HG03280 (cell line): ENCODE results near the gene KRTAP21-2.
"Not testable (repeated sequence)": the region's sequence is repeated elsewhere in the genome, so short reads cannot be mapped to it uniquely, and the experiment has no call there.

Experiments used
- ATAC-seq: cut with Tn5 transposase; IDR thresholded peaks from one replicate; pipeline ENCODE4 v1.9.1; 2021; ENCODE audit warnings: mild to moderate bottlenecking, moderate library complexity; ENCODE audit not compliant: unreplicated experiment

Gene KRTAP21-2

DNA sequence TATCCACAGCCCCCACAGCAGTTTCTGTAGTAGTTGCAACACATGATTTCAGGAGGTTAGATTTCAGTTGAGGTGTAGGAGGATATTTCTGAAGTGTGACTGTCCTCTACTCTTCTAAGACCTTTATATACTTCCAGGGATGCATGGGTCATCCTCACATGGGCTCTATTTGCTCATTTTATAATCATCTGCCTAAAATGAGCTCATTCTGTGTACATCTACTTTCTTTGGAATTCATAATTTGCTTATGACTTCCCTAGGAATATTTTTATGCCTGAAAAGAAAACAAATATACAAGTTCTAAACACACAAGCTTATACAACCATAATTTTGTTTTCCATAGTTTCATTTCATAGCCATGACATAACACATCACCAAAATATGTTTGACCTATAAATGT lies at the start of gene KRTAP21-2:
Gene KRTAP21-2 (minus strand): TSS at position 101 of the 400 bp plus-strand sequence. CDS start 57 bp downstream, at position 44.
- no peak for ATAC-seq

GRCh38 chr21:30793581-30794314 lies 46.7 kb upstream of the KRTAP21-2 start:
- no peak for ATAC-seq

- ATAC-seq: no peak
These were observed 32.2 kb upstream of the KRTAP21-2 start for GRCh38 chr21:30779249-30779648.

DNA sequence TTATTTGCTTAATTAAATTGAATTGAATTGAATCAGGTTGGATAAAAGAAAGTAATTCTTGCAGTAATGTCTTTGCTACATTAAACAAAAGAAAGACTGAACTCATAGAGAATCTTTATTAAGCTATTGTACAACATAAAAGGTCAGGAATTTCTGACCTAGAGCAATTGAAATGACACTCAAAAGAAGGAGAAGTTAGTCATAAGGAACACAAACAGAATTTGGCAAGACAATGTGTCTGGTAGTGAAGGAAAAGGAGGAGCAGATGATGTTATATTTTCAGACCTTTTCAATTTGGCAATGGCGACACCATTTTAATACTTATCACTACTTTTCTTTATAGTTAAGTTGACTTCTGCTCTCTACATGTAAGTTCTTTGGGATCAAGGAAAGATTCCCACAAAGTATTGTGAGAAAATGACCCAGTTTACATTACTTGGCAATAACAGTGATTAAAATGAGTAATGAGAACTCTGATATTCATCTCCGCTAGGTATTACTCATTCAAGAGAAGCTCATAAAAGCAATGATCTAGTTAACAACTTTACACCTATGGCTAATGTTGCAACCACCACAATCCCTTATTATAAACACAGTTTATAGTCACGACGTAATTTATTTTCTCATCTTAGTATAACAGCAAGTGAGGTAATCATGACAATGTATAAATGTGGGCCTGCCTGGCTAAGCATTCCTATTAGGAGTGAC lies 22.8 kb upstream of the KRTAP21-2 start:
- ATAC-seq: no peak

DNA sequence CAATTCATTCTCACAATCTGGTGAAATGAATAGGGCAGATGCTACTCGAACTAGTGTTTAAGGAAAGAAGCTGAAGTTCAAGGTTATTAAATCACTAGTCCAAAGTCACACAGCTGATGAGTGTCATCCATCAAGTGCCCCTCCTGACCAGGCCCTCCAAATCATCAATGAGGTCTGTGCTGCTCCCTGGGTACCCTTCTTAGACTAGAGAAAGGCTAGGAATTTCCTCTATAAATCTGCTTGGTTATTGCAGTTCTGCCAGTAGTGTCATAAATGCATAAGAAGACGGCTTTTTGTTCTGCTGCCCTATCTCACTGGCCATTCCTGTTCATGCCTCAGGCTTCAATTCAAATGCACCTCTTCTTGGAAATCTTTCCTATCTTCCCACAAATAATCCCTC lies 13.7 kb upstream of the KRTAP21-2 start:
- ATAC-seq: no peak

- no peak for ATAC-seq
These were observed 11.2 kb upstream of the KRTAP21-2 start for GRCh38 chr21:30758306-30758705.

GRCh38 chr21:30755328-30755727 lies 8.3 kb upstream of the KRTAP21-2 start, which contains the start of gene KRTAP21-1:
Gene KRTAP21-1, minus strand, starts transcription at chr21:30755428. Its CDS starts 50 bp downstream, at chr21:30755378.
- ATAC-seq: not testable (repeated sequence)

GRCh38 chr21:30740462-30740861 lies 6.6 kb downstream of the KRTAP21-2 start:
- ATAC-seq: no peak

GRCh38 chr21:30733026-30733425 lies 14.0 kb downstream of the KRTAP21-2 start:
- no peak for ATAC-seq

DNA sequence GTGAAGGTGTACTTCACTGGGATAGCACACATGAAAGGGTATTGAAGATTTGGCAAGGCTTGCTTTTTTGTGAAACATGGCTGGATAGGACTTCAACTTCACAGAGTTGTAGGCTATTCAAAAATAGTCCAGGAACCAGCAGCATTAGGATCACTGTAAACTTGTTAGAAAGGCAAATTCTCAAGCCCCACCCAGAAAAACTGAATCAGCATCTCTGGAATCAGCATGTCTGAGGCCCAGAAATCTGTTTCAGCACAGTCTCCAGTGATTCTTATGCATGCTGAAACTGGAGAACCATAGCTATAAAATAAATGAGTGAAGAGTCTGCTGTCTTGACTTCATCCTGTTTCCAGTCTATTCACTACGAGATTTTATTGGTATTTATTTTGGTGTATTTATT lies 20.3 kb downstream of the KRTAP21-2 start:
- no peak for ATAC-seq

DNA sequence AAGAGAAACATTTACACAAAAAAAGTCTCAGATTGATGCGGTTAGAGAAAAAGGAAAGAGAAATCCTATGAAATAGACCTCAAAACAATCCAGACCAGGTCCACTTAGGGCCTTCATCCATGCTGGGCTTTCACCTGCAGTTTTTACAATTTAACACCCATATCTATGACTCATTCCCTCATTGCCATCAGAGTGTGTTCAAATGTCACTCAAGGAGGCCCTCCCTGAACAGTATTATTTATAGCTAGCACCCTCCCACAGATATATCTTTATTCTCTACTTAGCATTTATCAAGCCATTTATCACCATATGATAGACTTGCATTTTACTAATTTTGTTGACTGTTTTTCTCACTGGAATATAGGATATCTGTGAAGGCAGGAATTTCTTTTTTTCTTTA lies 27.7 kb downstream of the KRTAP21-2 start:
- no peak for ATAC-seq

DNA sequence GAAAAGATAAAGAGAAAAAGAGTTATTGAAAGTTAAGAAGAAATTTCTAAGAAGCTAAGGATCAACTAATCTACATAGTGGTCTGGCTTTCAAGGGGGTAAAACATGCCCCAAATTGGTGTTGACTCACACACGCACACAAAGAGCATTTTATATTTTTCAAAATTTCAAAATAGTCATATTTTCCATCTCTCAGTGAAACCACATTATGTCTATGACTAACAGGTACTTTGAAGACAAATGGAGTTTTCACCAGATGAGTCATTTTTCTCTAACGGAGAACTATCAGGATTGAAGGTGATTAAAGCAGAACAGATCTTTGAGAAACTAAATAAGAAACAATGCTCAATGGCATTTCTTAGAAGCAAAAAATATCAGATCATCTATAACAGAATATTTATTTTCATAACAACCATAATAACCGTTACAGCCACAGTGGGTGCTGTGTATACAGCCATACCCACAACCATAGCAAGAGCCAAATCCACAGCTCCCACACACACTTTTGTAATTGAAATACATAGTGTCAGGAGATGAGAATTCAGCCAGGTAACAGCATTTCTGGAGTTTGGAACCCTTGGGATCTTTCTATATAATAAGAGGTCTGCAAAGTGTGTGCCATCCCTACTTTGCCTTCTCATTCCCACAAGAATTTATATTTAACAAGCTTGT lies 28.7 kb downstream of the KRTAP21-2 start, which contains the start of gene KRTAP21-3:
Gene KRTAP21-3 (minus strand): TSS at position 539 of the 671 bp plus-strand sequence. CDS start 18 bp downstream, at position 521.
- no peak for ATAC-seq

GRCh38 chr21:30717105-30717504 lies 30.0 kb downstream of the KRTAP21-2 start:
- ATAC-seq: no peak

GRCh38 chr21:30714946-30715345 lies 32.1 kb downstream of the KRTAP21-2 start:
- no peak for ATAC-seq

- no peak for ATAC-seq
These were observed 32.6 kb downstream of the KRTAP21-2 start for GRCh38 chr21:30714456-30714855.

DNA sequence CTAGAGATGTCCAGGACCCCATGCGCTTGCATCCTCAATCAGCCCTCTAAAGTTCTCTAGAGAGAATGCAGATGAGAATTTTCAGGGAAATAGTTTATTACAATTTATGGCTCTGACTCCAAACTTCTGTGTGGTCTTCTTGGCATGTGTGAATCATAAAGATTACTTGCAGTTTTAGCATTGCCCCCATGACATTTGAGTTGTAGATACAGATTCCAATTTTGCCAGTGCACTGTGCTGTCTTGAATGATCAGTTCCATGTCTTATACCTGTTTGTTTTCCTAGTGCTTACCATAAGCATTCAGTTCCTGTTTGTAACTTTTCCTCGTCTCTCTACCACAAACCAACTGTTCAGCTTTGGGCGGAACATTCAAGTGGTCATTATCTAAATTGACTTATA lies 33.3 kb downstream of the KRTAP21-2 start:
- no peak for ATAC-seq

DNA sequence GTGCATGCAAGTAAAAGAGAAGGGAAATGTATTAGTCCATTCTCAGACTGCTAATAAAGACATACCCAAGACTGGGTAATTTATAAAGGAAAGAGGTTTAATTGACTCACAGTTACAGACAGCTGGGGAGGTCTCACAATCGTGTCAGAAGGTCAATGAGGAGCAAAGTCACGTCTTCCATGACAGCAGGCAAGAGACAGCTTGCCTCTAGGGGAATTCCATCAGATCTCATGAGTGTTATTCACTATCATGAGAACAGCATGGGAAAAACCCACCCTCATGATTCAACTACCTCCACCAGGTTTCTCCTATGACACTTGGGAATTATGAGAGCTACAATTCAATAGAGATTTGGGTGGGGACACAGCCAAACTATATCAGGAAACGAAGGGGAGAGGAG lies 36.6 kb downstream of the KRTAP21-2 start:
- no peak for ATAC-seq

- ATAC-seq: no peak
These were observed 39.6 kb downstream of the KRTAP21-2 start for GRCh38 chr21:30707409-30707808.
